HepG2 (cell line): ENCODE results near the gene ACTR10. TPM values are rescaled to one million over a fixed set of nuclear protein-coding genes. Genes with fewer than 3 reads are reported as not detected.

ENCODE experiments used
- ATF7 ChIP-seq, 2 experiments: fragments of 450-650 bp in 1 of 2; sonication (generic) in 1 of 2; formaldehyde crosslinking in 1 of 2; IDR thresholded peaks; 2 replicates each; pipeline versions ENCODE4 v1.4.0 to v1.6.1; 2016 to 2020; ENCODE audit warnings: antibody characterized with exemption in 1 of 2, mild to moderate bottlenecking in 1 of 2, missing genetic modification reagents in 1 of 2
- GTF2F1 ChIP-seq: fragments of 150-350 bp; IDR thresholded peaks from 2 replicates; pipeline ENCODE4 v1.6.1; 2014; ENCODE audit warnings: low read length
- POLR2G ChIP-seq: fragments of 200-400 bp; formaldehyde crosslinking; IDR thresholded peaks from 2 replicates; pipeline ENCODE4 v1.6.1; 2018; ENCODE audit warnings: mild to moderate bottlenecking, low read depth, low read length, moderate library complexity
- PRMT3 ChIP-seq: sonication (generic); formaldehyde crosslinking; IDR thresholded peaks from 2 replicates; pipeline ENCODE4 v1.8.1; 2022; ENCODE audit warnings: low read depth, mild to moderate bottlenecking, moderate library complexity, missing genetic modification reagents, borderline replicate concordance
- REPIN1 ChIP-seq: sonication (generic); formaldehyde crosslinking; IDR thresholded peaks from 2 replicates; pipeline ENCODE4 v1.8.0; 2022; ENCODE audit warnings: missing genetic modification reagents, low read depth, mild to moderate bottlenecking, borderline replicate concordance
- RFX3 ChIP-seq: IDR thresholded peaks from 2 replicates; pipeline ENCODE4 v1.6.1; 2016; ENCODE audit warnings: missing biosample characterization, missing genetic modification reagents
- SMARCE1 ChIP-seq: fragments of 450-650 bp; IDR thresholded peaks from 2 replicates; pipeline ENCODE4 v1.6.1; 2017; ENCODE audit warnings: borderline replicate concordance
- TSC22D2 ChIP-seq: sonication (generic); formaldehyde crosslinking; IDR thresholded peaks from 2 replicates; pipeline ENCODE4 v1.5.1; 2020; ENCODE audit warnings: missing genetic modification reagents, mild to moderate bottlenecking, borderline replicate concordance
- WIZ ChIP-seq: sonication (generic); formaldehyde crosslinking; IDR thresholded peaks from 2 replicates; pipeline ENCODE4 v1.5.1; 2020; ENCODE audit warnings: mild to moderate bottlenecking, missing genetic modification reagents
- ZNF282 ChIP-seq: fragments of 450-650 bp; IDR thresholded peaks from 2 replicates; pipeline ENCODE4 v1.6.1; 2018; ENCODE audit not compliant: partially characterized antibody
- ZNF335 ChIP-seq: sonication (generic); formaldehyde crosslinking; IDR thresholded peaks from 2 replicates; pipeline ENCODE4 v1.4.0; 2020; ENCODE audit warnings: missing genetic modification reagents
- ZNF670 ChIP-seq: sonication (generic); formaldehyde crosslinking; IDR thresholded peaks from 2 replicates; pipeline ENCODE4 v1.8.0; 2022; ENCODE audit warnings: mild to moderate bottlenecking, missing genetic modification reagents, borderline replicate concordance
- polyA plus RNA-seq, 8 experiments: library from polyadenylated mRNA; depleted of rRNA in 3 of 8; stranded (reverse) in 7 of 8; unstranded in 1 of 8; fragments of >200 nt; fragmentation: Illumina TruSeq in 4 of 8; extraction: Trizol in 4 of 8; gene quantifications; 2 replicates each; pipeline versions ENCODE4 v1.2.1 to v1.2.3, GENCODE V29; 2011 to 2016; ENCODE audit warnings: low read depth in 4 of 8, missing spikeins in 1 of 8, mixed read lengths in 1 of 8; ENCODE audit not compliant: insufficient read depth in 1 of 8
- total RNA-seq, 5 experiments: library from RNA; depleted of rRNA; stranded (reverse); fragments of >200 nt; fragmentation: Illumina TruSeq; extraction: Trizol; gene quantifications; 2 replicates each; pipeline ENCODE4 v1.2.3, GENCODE V29; 2016; ENCODE audit warnings: low read depth in 1 of 5
- TF ChIP-seq, protein P1 (sequence below): sonication (generic); formaldehyde crosslinking; IDR thresholded peaks from 2 replicates; pipeline ENCODE4 v1.4.0; 2020; ENCODE audit warnings: missing genetic modification reagents, borderline replicate concordance
- TF ChIP-seq, protein P2 (sequence below): sonication (generic); formaldehyde crosslinking; IDR thresholded peaks from 2 replicates; pipeline ENCODE4 v1.4.0; 2020; ENCODE audit warnings: low read depth, missing genetic modification reagents
- TF ChIP-seq, protein P3 (sequence below): sonication (generic); formaldehyde crosslinking; IDR thresholded peaks from 2 replicates; pipeline ENCODE4 v1.9.0; 2021; ENCODE audit warnings: missing genetic modification reagents, borderline replicate concordance

The ACTR10 gene
- total and polyA plus RNA-seq, 2 of the 13 experiments (the other 11 are each of a cell fraction or from before 2014, with no cell fraction given): 30.0 to 41.3 TPM

DNA sequence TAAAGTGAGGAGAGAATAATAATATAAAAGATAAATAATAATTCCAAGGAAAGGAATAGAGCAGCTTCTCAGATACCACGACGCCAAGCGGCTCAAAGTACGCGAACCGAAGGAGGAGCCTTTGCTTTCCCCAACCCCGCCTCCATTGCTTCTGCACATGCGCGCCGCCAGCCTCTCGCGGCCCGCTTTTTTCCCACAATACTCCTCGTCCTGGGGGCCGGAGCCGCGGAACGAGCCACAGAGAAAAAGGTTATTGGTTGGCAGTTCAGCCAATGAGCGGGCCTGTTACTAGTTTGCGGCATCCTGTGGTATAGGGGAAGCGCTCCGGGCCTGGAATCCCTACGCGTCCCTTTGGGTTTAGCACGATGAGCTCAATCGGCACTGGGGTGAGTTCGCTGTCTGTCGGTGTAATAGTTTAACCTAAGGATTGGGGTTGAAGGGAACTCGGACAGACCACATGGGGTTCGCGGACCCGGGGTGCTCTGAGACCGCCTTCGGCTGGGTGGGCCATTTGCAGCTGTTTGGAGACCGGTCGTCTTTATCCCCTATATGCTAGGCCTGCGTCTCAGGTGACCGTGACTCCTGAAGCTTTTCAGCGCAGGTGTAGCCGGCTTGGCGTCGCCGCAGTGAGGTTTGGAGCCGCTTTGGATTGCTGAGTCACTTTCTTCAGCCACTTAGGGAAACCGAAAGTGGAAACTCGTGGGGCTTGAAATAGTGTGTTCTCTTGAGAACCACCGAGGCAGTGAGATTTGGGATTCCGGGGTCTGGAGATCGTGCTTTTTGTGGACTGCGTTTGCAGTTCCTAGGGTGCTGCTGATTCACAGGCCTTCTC is 44.8 kb downstream of the ACTR10 start, which contains the start of gene PSMA3 (continued):
- TF ChIP-seq, protein P1, sequence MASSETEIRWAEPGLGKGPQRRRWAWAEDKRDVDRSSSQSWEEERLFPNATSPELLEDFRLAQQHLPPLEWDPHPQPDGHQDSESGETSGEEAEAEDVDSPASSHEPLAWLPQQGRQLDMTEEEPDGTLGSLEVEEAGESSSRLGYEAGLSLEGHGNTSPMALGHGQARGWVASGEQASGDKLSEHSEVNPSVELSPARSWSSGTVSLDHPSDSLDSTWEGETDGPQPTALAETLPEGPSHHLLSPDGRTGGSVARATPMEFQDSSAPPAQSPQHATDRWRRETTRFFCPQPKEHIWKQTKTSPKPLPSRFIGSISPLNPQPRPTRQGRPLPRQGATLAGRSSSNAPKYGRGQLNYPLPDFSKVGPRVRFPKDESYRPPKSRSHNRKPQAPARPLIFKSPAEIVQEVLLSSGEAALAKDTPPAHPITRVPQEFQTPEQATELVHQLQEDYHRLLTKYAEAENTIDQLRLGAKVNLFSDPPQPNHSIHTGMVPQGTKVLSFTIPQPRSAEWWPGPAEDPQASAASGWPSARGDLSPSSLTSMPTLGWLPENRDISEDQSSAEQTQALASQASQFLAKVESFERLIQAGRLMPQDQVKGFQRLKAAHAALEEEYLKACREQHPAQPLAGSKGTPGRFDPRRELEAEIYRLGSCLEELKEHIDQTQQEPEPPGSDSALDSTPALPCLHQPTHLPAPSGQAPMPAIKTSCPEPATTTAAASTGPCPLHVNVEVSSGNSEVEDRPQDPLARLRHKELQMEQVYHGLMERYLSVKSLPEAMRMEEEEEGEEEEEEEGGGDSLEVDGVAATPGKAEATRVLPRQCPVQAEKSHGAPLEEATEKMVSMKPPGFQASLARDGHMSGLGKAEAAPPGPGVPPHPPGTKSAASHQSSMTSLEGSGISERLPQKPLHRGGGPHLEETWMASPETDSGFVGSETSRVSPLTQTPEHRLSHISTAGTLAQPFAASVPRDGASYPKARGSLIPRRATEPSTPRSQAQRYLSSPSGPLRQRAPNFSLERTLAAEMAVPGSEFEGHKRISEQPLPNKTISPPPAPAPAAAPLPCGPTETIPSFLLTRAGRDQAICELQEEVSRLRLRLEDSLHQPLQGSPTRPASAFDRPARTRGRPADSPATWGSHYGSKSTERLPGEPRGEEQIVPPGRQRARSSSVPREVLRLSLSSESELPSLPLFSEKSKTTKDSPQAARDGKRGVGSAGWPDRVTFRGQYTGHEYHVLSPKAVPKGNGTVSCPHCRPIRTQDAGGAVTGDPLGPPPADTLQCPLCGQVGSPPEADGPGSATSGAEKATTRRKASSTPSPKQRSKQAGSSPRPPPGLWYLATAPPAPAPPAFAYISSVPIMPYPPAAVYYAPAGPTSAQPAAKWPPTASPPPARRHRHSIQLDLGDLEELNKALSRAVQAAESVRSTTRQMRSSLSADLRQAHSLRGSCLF (CRISPR knock-in tag): no peak
- no peak for TF ChIP-seq SMARCE1
- peak; percentile 92 for TF ChIP-seq ZNF335 (CRISPR knock-in tag)
- no peak for TF ChIP-seq ATF7 (IDR thresholded peaks at IDR 0.05)
- TF ChIP-seq ATF7 (CRISPR knock-in tag; IDR thresholded peaks at IDR 0.05): 0 out of 2 replicates have a peak, but pooled peaks have one; percentile 54
- TF ChIP-seq GTF2F1: peak; percentile 77; the same call in 1 of the 2 replicates
- TF ChIP-seq TSC22D2 (CRISPR knock-in tag): no peak
- TF ChIP-seq POLR2G: peak; percentile 92
- TF ChIP-seq ZNF670 (CRISPR knock-in tag): no peak
- no peak for TF ChIP-seq RFX3
- TF ChIP-seq REPIN1: peak; percentile 66; the same call in 1 of the 2 replicates
- TF ChIP-seq WIZ (CRISPR knock-in tag): no peak
- TF ChIP-seq, protein P2, sequence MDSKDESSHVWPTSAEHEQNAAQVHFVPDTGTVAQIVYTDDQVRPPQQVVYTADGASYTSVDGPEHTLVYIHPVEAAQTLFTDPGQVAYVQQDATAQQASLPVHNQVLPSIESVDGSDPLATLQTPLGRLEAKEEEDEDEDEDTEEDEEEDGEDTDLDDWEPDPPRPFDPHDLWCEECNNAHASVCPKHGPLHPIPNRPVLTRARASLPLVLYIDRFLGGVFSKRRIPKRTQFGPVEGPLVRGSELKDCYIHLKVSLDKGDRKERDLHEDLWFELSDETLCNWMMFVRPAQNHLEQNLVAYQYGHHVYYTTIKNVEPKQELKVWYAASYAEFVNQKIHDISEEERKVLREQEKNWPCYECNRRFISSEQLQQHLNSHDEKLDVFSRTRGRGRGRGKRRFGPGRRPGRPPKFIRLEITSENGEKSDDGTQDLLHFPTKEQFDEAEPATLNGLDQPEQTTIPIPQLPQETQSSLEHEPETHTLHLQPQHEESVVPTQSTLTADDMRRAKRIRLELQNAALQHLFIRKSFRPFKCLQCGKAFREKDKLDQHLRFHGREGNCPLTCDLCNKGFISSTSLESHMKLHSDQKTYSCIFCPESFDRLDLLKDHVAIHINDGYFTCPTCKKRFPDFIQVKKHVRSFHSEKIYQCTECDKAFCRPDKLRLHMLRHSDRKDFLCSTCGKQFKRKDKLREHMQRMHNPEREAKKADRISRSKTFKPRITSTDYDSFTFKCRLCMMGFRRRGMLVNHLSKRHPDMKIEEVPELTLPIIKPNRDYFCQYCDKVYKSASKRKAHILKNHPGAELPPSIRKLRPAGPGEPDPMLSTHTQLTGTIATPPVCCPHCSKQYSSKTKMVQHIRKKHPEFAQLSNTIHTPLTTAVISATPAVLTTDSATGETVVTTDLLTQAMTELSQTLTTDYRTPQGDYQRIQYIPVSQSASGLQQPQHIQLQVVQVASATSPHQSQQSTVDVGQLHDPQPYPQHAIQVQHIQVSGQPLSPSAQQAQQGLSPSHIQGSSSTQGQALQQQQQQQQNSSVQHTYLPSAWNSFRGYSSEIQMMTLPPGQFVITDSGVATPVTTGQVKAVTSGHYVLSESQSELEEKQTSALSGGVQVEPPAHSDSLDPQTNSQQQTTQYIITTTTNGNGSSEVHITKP (CRISPR knock-in tag): no peak
- TF ChIP-seq ZNF282: no peak
- no peak for TF ChIP-seq PRMT3 (CRISPR knock-in tag)
- TF ChIP-seq, protein P3, sequence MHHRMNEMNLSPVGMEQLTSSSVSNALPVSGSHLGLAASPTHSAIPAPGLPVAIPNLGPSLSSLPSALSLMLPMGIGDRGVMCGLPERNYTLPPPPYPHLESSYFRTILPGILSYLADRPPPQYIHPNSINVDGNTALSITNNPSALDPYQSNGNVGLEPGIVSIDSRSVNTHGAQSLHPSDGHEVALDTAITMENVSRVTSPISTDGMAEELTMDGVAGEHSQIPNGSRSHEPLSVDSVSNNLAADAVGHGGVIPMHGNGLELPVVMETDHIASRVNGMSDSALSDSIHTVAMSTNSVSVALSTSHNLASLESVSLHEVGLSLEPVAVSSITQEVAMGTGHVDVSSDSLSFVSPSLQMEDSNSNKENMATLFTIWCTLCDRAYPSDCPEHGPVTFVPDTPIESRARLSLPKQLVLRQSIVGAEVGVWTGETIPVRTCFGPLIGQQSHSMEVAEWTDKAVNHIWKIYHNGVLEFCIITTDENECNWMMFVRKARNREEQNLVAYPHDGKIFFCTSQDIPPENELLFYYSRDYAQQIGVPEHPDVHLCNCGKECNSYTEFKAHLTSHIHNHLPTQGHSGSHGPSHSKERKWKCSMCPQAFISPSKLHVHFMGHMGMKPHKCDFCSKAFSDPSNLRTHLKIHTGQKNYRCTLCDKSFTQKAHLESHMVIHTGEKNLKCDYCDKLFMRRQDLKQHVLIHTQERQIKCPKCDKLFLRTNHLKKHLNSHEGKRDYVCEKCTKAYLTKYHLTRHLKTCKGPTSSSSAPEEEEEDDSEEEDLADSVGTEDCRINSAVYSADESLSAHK (CRISPR knock-in tag): no peak
